GM19468 (cell line): ENCODE results near the gene LSS.
"Not testable (repeated sequence)": the region's sequence is repeated elsewhere in the genome, so short reads cannot be mapped to it uniquely, and the experiment has no call there.

ENCODE experiments used
- ATAC-seq: cut with Tn5 transposase; IDR thresholded peaks from one replicate; pipeline ENCODE4 v1.9.1; 2021; ENCODE audit warnings: mild to moderate bottlenecking, moderate library complexity, moderate number of reproducible peaks; ENCODE audit not compliant: unreplicated experiment; ENCODE audit errors: extremely low read depth

LSS gene

GRCh38 chr21:46207006-46207919 lies 21.3 kb downstream of the LSS start:
- ATAC-seq, result no peak

DNA sequence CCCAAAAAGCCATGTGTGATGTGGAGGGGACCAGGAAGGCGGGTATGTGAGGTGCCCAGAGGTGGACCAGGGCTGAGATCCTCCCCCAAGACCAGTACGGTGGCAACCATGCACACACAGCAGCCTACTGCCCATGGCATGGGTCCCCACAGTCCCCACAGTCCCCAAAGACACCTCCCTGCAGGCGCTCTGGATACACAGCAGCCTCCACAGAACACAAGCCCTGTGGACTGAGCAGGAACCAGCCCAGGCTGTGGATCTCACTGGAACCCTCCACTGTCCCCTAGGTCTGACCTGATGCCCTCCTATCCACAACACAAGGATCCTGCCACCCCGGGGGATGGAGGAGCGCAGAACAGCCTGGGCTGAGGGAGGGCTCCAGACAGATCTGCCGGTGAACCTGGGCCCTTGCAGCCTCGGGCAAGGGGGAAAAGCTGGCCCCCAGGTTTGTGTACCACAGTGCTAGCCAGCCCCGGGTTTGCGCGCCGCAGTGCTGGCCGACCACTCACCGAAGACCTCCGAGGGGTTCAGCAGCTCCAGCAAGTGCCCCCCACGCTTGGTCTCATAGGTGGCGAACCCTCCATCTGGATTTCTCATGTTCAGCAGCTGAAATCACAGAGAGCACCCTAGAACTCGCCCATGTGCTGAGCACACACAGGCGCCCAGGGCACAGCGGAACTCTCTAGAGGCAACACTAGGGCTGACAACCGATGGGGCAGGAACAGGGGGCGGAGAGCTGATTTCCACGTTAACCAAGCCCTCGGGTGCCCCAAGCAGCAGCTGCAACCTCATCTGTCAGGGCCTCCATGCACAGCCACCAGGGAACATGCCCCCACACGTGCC lies 22.2 kb downstream of the LSS start:
- ATAC-seq, result no peak

DNA sequence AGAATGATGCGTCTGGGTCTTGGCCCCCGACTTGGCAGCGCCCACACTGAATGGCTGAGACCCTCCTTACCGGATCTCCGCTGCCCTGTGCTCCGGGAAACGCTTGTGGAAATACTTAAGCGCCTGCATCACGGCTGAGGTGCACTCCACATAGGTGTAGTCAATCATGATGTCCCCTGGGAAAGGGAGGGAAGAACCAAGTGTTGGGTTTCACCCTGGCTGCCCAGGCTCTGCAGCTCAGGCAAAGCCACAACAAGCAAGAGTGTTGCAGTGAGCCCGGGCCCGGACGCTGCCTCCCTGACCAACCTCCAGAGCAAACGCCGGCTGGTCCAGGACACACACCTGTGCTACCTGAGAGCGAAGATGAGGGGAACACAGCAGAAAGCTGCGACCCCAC lies 22.8 kb downstream of the LSS start:
- ATAC-seq, result no peak

DNA sequence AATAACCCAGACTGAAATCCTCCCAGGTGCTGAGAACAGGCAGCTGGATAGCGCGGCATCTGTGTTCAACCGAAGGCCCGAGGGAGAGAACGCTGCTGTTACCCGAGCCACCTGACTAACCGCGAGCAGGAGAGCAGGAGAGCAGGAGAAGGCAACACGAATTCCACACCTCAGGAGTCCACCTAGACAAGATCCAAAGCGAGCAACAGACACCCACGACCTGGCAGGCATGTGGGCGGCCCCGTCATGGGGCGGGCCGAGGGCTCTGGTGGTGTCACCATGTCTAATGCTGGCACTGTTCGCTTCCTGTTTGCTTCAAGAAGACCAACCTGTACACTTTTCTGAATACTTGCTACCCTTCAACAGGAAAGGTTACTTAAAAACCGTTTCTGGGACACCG lies 23.4 kb downstream of the LSS start:
- ATAC-seq, result no peak

GRCh38 chr21:46203203-46203600 lies 25.4 kb downstream of the LSS start:
- ATAC-seq, result no peak

DNA sequence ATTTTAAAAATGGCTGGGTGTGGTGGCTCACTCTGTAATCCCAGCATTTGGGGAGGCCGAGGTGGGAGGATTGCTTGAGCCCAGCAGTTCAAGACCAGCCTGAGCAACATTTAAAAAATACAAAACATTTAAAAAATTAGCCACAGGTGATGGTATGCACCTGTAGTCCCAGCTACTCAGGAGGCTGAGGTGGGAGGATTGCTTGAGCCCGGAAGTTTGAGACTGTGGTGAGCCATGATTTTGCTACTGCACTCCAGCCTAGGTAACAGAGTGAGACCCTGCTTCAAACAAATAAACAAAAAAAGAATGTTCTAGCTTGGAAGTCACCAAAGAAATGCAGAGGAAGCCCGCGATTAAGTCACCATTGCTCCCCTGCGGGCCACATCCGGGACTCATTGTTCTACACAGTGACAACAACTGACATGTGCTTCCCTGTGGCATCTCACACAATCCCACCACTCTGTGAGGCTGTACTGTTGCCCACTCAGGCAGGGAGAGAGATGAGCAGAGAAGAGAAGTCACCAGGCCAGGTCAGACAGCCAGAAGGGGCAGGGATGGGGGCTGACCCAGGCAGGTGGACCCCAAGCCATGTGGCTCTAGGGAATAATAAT lies 25.9 kb downstream of the LSS start:
- no peak for ATAC-seq

- ATAC-seq, result not testable (repeated sequence)
These were observed 27.4 kb downstream of the LSS start for GRCh38 chr21:46200877-46201803.

DNA sequence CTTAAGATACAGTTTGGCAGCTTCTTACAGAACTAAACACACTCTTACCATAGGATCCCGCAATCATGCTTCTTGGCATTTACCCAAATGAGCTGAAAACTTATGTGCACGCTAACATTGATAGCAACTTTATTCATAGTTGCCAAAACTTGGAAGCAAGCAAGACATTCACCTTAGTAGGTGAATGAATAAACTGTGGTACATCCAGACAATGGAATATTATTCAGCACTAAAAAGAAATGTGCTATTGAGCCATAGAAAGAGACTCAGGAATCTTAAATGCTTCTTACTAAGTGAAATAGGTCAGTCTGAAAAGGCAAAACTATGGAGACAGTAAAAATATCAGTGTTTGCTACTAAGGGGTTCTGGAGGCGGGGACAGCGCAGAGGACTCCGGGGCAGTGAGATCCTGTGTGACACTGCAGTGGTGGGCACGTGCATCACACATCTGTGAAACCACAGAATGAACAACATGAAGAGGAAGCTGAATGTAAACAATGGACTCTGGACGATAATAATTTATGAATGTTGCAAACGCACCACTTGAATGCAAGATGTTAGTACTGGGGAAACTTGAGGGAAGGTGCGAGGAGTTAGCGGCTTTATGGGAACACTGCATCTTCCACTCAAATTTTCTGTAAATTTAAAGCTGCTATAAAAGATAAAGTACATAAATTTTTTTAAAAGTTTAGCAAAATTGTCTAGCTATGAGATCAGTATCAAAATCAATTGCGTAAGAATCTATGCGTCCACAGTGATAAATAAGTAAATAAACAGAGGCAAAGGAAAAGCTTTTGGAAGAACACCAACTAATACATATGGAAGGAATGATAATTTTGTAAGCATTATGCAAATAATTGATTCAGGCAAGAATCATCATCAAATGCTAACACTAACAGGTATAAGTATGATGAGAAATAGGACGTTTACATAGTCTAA lies 28.9 kb downstream of the LSS start:
- ATAC-seq, result no peak

DNA sequence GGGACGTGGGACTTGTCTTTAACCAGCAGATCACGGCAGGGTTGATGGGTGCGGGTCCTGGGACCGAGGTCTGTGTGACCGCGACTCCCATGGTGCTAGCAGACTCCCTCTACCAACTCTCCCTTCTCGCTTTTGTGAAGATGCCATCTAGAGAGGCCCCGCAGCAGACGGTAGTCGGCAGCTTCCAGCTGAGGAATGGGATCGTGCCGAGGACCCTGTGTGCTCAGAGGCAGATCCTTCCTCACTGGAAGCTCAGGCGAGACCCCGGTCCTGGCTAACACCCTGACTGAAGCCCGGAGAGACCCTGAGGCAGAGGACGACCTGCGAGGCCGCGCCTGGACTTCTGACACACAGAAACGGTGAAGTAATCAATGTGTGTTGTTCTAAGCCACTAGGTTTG lies 31.8 kb downstream of the LSS start:
- no peak for ATAC-seq

DNA sequence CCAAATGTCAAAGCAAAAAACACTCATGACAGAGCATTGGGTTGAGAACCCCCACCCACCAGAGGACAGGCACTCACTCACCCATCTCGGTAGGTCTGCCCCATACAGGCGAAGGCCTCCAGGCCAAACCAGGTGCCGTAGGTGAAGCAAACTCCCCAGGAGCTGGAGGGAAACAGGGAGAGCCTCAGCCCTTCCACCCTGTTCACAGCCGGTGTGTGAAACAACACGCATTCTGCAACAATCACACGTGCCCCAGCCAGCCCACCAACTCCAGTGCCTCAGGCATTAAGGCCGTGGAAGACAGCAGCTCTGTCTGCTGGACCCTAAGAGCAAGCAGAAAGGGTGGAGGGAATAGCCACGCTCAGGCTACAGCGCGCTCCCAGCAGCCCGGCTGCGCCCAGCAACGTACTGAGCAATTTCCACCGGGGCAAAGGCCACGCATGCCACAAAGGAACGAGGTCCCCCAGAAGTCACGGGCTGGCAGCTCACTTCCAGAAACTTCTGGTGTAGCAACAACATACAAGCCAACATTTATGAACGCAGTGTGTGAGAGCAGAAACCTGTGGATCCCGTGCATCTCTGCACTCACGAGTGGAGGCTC lies 32.9 kb downstream of the LSS start:
- no peak for ATAC-seq

DNA sequence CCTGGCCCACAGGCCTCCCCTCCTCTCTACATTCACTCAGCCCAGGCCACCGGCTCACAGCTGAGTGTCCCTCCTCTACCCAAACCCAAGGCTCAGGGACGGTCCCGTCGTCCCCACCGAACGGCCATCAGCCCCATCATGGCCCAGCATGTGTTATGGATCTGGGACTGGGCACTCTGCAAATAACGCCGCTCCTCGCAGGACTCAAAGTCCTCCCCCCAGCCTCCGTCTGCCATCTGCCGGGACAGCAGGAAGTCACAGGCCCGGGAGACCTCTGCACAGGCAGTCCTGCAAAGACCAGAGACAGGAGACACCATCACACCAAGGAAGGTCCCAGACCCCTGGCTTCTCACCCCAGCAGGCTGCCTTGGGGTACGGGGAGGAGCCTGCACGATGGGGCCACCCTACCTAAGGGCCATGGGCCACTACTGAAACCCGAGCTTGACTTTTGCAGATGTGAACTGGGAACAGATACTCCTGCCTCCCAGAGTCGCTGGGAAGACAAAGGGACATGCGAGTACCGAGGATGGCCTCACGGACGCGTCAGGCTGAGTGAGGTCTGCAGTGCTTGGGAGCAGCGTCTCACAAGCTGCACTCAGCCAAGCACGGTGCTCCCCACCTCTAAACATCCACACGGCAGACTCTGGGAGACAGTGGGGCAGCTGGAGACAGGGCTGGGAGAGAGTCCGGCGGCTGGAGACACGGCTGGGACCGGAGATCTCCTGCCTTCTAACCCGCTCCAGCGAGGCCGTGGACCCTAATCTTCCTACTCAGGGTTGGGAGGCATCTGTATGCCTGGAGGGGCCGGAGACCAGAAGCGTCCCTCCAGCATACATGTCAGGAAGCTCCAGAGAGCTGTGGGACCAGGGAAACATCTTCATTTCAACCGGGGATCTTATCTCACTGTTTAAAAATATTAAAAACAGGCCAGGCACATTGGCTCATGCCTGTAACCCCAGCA lies 33.9 kb downstream of the LSS start:
- ATAC-seq, result no peak

DNA sequence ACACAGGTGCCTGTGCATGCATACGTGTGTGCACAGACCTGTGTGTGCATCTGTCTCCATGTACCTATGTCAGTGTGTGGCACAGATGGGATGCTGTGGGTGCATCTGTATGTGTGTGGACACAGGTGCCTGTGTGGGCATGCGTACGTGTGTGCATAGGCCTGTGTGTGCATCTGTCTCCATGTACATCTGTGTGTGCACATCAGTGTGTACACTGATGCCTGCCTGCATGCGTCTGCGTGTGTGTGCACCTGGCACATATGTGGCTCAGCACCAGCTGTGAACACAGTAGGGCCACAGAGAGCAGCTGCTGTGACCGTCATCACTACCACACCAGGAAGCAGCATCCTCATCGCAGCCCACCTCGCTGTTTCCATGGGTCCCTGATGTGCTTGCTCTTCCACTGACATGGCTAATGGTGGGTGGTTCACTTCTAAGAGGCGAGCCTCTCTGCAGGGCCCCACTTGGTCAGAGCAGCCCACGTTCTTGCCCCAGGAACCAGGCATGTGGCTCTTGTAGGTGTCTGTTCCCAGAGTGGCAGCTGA lies 34.7 kb downstream of the LSS start:
- ATAC-seq, result no peak

DNA sequence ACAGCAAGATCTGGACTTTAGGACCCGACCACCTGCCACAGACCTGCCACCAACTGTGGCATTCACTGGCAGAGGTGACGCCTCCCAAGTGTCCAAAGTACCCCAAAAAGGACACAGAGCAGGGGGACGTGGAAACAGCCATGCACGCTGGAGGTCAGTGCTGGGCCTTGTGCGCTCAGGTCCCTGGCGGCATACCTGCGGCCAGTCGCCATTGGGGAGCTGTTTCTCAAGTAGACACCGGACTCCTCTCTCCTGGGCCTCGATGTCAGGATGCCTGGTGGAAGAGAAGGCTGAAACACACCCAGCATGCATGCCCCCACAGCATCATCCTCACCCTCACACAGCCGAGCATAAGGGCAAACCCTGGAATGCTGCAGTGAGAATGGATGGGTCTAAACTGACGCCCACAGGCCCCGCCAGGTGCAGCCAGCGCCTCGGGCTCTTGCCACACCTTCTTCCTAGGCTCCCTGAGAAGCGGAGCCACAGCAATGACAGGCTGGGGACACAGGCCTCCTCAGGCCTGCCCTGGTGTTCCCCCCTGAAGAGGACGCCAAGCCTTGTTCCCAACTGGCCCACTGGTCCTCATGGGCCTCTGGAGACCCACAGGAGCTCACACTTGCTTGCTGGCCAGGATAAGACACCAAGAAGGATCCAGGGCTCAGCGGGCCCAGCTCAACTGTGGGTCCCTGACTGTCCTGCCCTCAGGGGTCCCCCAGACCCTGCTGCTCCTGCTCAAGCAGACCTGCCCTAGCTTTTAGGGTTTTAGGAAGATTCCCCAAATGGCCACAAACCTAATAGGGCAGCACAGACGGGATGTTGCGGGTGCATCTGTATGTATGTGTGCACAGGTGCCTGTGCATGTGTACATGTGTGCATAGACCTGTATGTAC lies 36.6 kb downstream of the LSS start:
- no peak for ATAC-seq

- ATAC-seq, result no peak
These were observed 37.3 kb downstream of the LSS start for GRCh38 chr21:46191257-46191685.

DNA sequence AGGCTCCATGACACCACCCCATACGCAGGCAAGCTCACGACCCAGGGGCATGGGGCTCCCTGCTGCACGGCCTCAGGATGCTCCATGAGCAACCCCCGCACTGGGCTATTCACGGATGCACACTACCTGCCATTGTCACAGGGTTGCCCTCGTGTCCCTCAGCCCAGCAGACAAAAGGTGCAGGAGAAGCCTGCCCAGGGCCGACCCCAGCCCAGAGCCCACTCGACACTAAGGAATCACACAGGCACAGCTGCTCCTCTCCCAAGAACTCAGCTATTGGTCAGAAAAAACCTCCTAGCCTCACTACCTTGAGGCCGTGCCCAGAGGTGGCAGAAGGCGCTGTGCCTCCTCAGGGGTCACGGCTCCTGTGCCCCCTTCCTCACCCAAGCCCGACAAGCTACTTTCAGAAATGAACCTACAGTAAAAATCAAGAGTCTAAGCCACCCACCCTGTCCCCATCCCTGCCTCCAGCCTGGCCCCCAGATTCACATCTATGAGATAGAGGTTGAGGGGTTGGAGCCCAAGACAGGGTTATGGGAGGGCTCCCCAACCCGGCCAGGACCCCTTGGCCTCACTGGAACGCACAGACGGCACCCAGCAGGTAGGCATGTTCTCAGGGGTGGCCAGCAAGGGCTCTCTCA lies 38.0 kb downstream of the LSS start:
- ATAC-seq, result no peak
